Measurements from ENCODE around the gene PLXNA2. TPM values are rescaled to one million over a fixed set of nuclear protein-coding genes. Genes with fewer than 3 reads are reported as not detected.

PLXNA2 gene
- total and polyA plus RNA-seq, 2 of the 13 experiments (the other 11 are each of a cell fraction or from before 2014, with no cell fraction given) = 1.1 to 2.1 TPM

GRCh38 chr1:208243967-208244916, at the start of gene PLXNA2 (continued):
- TF ChIP-seq TFDP1 (CRISPR knock-in tag; IDR thresholded peaks at IDR 0.05; ENCODE audit: borderline replicate concordance) (0 out of 2 replicates have a peak, but pooled peaks have one; percentile 18), FOXA3 (CRISPR knock-in tag; IDR thresholded peaks at IDR 0.05) (0 out of 2 replicates have a peak, but pooled peaks have one; percentile 16), TAF1 (CRISPR knock-in tag; IDR thresholded peaks at IDR 0.05) (peak; percentile 42; the same call in 1 of the 2 replicates), TCF12 (IDR thresholded peaks at IDR 0.05) (no peak), TCF12 (CRISPR knock-in tag; IDR thresholded peaks at IDR 0.05) (peak; percentile 60; the same call in 1 of the 2 replicates), MLLT10 (CRISPR knock-in tag; IDR thresholded peaks at IDR 0.05) (no peak), ZNF644 (CRISPR knock-in tag; IDR thresholded peaks at IDR 0.05; ENCODE audit: low read depth) (no peak), AGO1 (IDR thresholded peaks at IDR 0.05; ENCODE audit: low read depth, low read length, poor library complexity, severe bottlenecking) (no peak), ZFP41 (CRISPR knock-in tag; IDR thresholded peaks at IDR 0.05; ENCODE audit: borderline replicate concordance) (no peak), ZNF800 (CRISPR knock-in tag; IDR thresholded peaks at IDR 0.05) (peak; percentile 80; the same call in 1 of the 2 replicates), MAFG (CRISPR knock-in tag; IDR thresholded peaks at IDR 0.05) (no peak), ZNF652 (CRISPR knock-in tag; IDR thresholded peaks at IDR 0.05; ENCODE audit: borderline replicate concordance, low read depth) (peak; percentile 85), UBTF (CRISPR knock-in tag; IDR thresholded peaks at IDR 0.05) (peak; percentile 54; the same call in 1 of the 2 replicates), ZNF276 (CRISPR knock-in tag; IDR thresholded peaks at IDR 0.05; ENCODE audit: low read depth) (peak; percentile 97)
- TF ChIP-seq, protein P1, sequence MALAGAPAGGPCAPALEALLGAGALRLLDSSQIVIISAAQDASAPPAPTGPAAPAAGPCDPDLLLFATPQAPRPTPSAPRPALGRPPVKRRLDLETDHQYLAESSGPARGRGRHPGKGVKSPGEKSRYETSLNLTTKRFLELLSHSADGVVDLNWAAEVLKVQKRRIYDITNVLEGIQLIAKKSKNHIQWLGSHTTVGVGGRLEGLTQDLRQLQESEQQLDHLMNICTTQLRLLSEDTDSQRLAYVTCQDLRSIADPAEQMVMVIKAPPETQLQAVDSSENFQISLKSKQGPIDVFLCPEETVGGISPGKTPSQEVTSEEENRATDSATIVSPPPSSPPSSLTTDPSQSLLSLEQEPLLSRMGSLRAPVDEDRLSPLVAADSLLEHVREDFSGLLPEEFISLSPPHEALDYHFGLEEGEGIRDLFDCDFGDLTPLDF (CRISPR knock-in tag; IDR thresholded peaks at IDR 0.05) = no peak
- TF ChIP-seq, protein P2, sequence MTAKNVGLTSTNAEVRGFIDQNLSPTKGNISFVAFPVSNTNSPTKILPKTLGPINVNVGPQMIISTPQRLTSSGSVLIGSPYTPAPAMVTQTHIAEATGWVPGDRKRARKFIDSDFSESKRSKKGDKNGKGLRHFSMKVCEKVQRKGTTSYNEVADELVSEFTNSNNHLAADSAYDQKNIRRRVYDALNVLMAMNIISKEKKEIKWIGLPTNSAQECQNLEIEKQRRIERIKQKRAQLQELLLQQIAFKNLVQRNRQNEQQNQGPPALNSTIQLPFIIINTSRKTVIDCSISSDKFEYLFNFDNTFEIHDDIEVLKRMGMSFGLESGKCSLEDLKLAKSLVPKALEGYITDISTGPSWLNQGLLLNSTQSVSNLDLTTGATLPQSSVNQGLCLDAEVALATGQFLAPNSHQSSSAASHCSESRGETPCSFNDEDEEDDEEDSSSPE (CRISPR knock-in tag; IDR thresholded peaks at IDR 0.05) = 0 out of 2 replicates have a peak, but pooled peaks have one; percentile 20

Data from HepG2 (cell line).